Mesothelial cell of epicardium (in vitro differentiated cells): Measurements from ENCODE around the gene CAMTA1. TPM values are rescaled to one million over a fixed set of nuclear protein-coding genes. Genes with fewer than 3 reads are reported as not detected.

Experiments used
- DNase-seq, 2 experiments: peaks; one replicate each; pipeline ENCODE4 v3.0.0; 2021; ENCODE audit warnings: low spot score in 2 of 2; ENCODE audit not compliant: unreplicated experiment in 2 of 2
- H3K27ac Mint-ChIP-seq: 2 replicates; pipeline ENCODE4 v1.8.0; 2021; ENCODE audit warnings: mixed read lengths
- H3K27me3 Mint-ChIP-seq: 2 replicates; pipeline ENCODE4 v1.8.0; 2021; ENCODE audit warnings: low read depth, mixed read lengths
- H3K36me3 Mint-ChIP-seq: 2 replicates; pipeline ENCODE4 v1.8.0; 2021; ENCODE audit warnings: mixed read lengths
- H3K4me1 Mint-ChIP-seq: 2 replicates; pipeline ENCODE4 v1.8.0; 2021; ENCODE audit warnings: mixed read lengths
- H3K4me3 Mint-ChIP-seq: 2 replicates; pipeline ENCODE4 v1.8.0; 2021; ENCODE audit warnings: mild to moderate bottlenecking, moderate library complexity, mixed read lengths
- H3K9me3 Mint-ChIP-seq: 2 replicates; pipeline ENCODE4 v1.8.0; 2021; ENCODE audit warnings: mixed read lengths
- total RNA-seq: library from RNA; stranded (reverse); gene quantifications from 3 replicates; pipeline ENCODE4 v1.2.1, GENCODE V29; 2021
- TF ChIP-seq, protein P1 (sequence below): fragments of 200-600 bp; sonication (generic); IDR thresholded peaks from one replicate; pipeline ENCODE4 v1.5.0; 2021; ENCODE audit warnings: antibody characterized with exemption; ENCODE audit not compliant: unreplicated experiment

Gene CAMTA1
- total RNA-seq, 1 donor from 2014 or later = 70.4 TPM

DNA sequence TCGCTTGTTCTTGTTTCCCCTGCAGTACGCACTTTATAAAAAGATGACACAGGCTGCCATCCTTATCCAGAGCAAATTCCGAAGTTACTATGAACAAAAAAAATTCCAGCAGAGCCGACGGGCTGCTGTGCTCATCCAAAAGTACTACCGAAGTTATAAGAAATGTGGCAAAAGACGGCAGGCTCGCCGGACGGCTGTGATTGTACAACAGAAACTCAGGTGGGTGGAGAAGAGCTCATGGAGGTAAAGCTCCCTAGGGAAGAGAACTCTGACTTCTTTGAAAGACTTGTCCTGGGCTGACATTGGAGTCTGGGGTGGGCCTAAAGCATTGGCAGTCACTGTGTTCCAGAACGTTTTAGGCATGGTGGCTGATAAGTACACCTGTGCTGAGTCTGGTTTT, 965.9 kb downstream of the CAMTA1 start:
- Mint-ChIP-seq H3K9me3 (no peaks in the 10 kb centered on the region), H3K4me3 (no peak overlapping the region), H3K4me1 (peaks cover 12% of the 10 kb centered on the region), H3K27me3 (no peaks in the 10 kb centered on the region), H3K36me3 (no peaks in the 10 kb centered on the region), H3K27ac (no peak overlapping the region)
- TF ChIP-seq, protein P1, sequence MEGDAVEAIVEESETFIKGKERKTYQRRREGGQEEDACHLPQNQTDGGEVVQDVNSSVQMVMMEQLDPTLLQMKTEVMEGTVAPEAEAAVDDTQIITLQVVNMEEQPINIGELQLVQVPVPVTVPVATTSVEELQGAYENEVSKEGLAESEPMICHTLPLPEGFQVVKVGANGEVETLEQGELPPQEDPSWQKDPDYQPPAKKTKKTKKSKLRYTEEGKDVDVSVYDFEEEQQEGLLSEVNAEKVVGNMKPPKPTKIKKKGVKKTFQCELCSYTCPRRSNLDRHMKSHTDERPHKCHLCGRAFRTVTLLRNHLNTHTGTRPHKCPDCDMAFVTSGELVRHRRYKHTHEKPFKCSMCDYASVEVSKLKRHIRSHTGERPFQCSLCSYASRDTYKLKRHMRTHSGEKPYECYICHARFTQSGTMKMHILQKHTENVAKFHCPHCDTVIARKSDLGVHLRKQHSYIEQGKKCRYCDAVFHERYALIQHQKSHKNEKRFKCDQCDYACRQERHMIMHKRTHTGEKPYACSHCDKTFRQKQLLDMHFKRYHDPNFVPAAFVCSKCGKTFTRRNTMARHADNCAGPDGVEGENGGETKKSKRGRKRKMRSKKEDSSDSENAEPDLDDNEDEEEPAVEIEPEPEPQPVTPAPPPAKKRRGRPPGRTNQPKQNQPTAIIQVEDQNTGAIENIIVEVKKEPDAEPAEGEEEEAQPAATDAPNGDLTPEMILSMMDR = no peak
- DNase-seq = no peak

DNA sequence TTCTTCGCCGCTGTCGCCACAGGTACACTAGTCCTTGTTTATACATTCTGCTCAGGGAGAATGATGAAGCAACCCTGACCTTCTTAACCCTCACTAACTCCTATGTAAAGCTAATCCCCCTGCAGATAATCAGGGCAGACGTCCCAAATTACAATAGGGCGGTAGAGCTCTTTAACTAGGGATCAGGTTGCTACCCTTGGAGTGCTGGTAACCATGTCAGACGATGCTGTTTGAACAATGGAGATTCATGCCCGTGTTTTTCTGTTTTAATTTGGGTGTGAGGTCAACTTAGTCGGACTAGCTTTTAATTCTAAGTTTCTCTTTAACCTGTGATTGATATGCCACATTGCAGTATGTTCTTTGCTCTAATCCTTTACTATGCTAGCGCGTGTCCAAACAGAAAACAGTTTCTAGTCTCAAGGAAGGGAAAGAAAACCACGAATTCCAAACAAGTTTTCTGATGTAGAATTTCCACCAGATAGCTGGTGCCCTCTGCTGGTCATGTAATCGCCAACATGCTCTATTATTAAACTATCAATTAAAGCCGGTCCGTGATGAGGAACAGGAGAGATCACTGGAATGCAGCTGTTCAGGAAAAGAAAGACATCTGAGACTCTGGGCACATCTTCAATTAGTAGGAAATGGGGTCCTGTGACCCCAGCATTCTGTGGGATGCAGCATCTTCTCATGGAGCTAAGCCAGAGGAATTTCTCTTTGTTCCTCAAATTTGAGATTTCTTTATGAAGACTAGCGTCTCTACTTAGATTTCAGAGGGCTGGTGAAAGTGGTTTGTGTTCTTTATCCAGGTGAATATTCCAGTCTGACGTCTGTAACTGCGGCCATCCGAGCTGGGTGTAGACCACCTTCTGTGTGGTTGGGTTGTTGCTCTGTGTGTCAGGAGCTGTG, 967.5 kb downstream of the CAMTA1 start:
- Mint-ChIP-seq H3K4me3 (peak overlapping the region; percentile 70), H3K27me3 (no peaks in the 10 kb centered on the region), H3K27ac (peak overlapping the region; percentile 89), H3K36me3 (no peaks in the 10 kb centered on the region), H3K9me3 (no peaks in the 10 kb centered on the region), H3K4me1 (peaks cover 12% of the 10 kb centered on the region)
- TF ChIP-seq, protein P1 = peak; percentile 83
- DNase-seq = peak; percentile 33 to 71

DNA sequence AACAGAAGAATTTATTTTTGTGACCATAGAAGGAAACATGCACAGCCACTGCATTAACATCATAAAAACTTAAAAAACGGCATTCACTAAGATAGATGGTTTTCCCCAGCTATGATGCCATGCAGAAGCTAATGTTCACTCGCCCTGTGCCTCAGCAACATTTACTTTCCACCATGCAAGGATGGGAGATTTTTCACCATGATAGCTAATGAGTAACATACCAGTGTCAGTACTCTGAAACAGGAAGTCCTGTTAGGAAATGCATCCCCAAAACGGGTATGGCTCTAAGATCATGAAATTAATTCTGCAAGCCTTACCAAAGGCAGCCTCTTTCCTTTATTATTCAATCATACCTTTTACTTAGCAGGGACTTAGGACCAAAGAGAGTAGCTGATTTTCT, 968.4 kb downstream of the CAMTA1 start:
- H3K27me3 Mint-ChIP-seq = no peaks in the 10 kb centered on the region
- H3K36me3 Mint-ChIP-seq = no peaks in the 10 kb centered on the region
- TF ChIP-seq, protein P1 = no peak
- peaks cover 12% of the 10 kb centered on the region for H3K4me1 Mint-ChIP-seq
- H3K27ac Mint-ChIP-seq = no peak overlapping the region
- H3K9me3 Mint-ChIP-seq = no peaks in the 10 kb centered on the region
- H3K4me3 Mint-ChIP-seq = no peak overlapping the region
- no peak for DNase-seq

DNA sequence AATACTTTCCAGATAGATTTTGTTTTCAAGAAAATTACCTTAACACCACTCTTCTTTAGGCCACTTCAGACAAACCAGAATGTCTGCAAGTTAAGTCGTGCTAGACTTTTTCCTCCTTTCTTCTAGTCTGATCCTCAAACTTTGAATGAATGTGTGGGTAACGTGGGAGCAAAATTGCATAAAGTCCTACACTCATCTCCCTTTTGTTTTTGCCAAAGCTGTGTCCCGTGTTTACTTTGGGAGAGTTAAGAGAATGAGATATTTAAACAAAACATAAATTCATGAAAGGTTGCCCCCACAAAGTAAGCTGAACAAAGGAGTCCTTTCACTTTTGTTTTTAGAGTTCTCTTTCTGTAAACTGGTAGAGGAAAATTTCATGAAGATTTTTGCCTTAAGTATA, 969.0 kb downstream of the CAMTA1 start:
- no peak for DNase-seq
- no peak overlapping the region for H3K27ac Mint-ChIP-seq
- H3K4me3 Mint-ChIP-seq = no peak overlapping the region
- no peaks in the 10 kb centered on the region for H3K27me3 Mint-ChIP-seq
- H3K4me1 Mint-ChIP-seq = peaks cover 12% of the 10 kb centered on the region
- no peaks in the 10 kb centered on the region for H3K36me3 Mint-ChIP-seq
- TF ChIP-seq, protein P1 = no peak
- H3K9me3 Mint-ChIP-seq = no peaks in the 10 kb centered on the region

DNA sequence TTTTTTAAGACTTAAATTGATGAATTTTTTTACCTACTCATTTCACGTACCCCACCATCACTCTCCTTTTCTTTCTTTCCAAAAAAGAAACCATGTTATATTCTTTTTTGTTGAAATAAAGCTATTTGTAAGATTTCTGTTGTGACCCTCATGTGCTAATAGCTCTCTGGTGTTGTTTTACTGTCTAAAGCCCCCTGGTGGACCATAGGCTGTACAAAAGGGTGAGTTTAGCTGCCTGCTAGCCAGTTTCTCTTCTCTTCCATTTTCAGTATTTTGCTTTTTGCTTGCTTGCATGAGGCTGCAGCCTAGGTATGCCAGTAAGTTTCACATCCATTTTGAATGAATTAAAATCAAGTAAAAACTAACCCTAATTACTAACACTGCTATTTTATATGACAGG, 970.2 kb downstream of the CAMTA1 start:
- H3K36me3 Mint-ChIP-seq = no peaks in the 10 kb centered on the region
- no peak overlapping the region for H3K27ac Mint-ChIP-seq
- H3K4me3 Mint-ChIP-seq = no peak overlapping the region
- TF ChIP-seq, protein P1 = no peak
- no peaks in the 10 kb centered on the region for H3K27me3 Mint-ChIP-seq
- peaks cover 12% of the 10 kb centered on the region for H3K4me1 Mint-ChIP-seq
- no peaks in the 10 kb centered on the region for H3K9me3 Mint-ChIP-seq
- no peak for DNase-seq
